K562 (cell line): ENCODE data around the gene TAF7L. TPM values are rescaled to one million over a fixed set of nuclear protein-coding genes. Genes with fewer than 3 reads are reported as not detected.

Experiments
- ATAC-seq: fragments of 200-7000 bp; cut with Tn5 transposase; 3 replicates; pipeline ENCODE4 v1.9.1; 2020; ENCODE audit warnings: moderate library complexity
- BruUV-seq: library from RNA; stranded (reverse); fragments of 400-500 nt; replicated peaks from 2 replicates; lab custom pipeline; 2021; lab: Mats Ljungman, UMichigan
- CTCF ChIA-PET: fragments of 300-600 bp; formaldehyde crosslinking; extraction: SDS; loops from one replicate; lab custom pipeline; 2021; ENCODE audit warnings: low intra/inter-chr PET ratio; lab: Yijun Ruan, JAX
- POLR2A ChIA-PET: fragments of 300-600, 350-650 bp; sonication (Branson Sonifier 250); formaldehyde crosslinking; extraction: SDS; loops from one replicate; lab custom pipeline; 2021; ENCODE audit warnings: antibody characterized with exemption, inconsistent platforms; lab: Yijun Ruan, JAX
- DNase-seq, 4 experiments: peaks; one replicate each; pipeline versions ENCODE4 v3.0.0 to v3.0.0-alpha.2; 2011 to 2018; ENCODE audit warnings: low spot score in 3 of 4, mixed read lengths in 3 of 4; ENCODE audit errors: extremely low read depth in 1 of 4
- FAIRE-seq: peaks from 2 replicates; lab custom pipeline; 2011; peaks lifted over from hg19 to GRCh38; lab: Jason Lieb, UNC
- H2AFZ ChIP-seq: 2 replicates; pipeline ENCODE4 v1.6.0; 2011; ENCODE audit warnings: low read depth, low read length, control low read depth, inconsistent platforms
- H3K27ac ChIP-seq: fragments of 200-600 bp; 3 replicates; pipeline ENCODE4 v1.8.0; 2011; ENCODE audit warnings: low read depth, mild to moderate bottlenecking, control low read depth, inconsistent platforms, low read length, moderate library complexity, mixed read lengths; ENCODE audit errors: extremely low read depth
- H3K27me3 ChIP-seq, 2 experiments: fragments of 300-600 bp in 1 of 2; 2 replicates in 1 of 2; 3 replicates in 1 of 2; pipeline versions ENCODE4 v1.6.0 to v1.8.0; 2011; ENCODE audit warnings: inconsistent platforms in 2 of 2, low read length in 2 of 2, mild to moderate bottlenecking in 1 of 2, mixed read lengths in 1 of 2, moderate library complexity in 1 of 2; ENCODE audit not compliant: control insufficient read depth in 2 of 2, insufficient read depth in 2 of 2
- H3K36me3 ChIP-seq: fragments of 300-600 bp; 3 replicates; pipeline ENCODE4 v1.8.0; 2011; ENCODE audit warnings: mild to moderate bottlenecking, low read length, inconsistent platforms; ENCODE audit not compliant: control insufficient read depth, insufficient read depth
- H3K4me1 ChIP-seq, 2 experiments: fragments of 200-600 bp in 1 of 2; replicated peaks in 1 of 2; 2 replicates in 1 of 2; 3 replicates in 1 of 2; pipeline versions ENCODE4 v1.5.1 to v1.8.0; 2011; ENCODE audit warnings: inconsistent platforms in 2 of 2, low read length in 2 of 2, mild to moderate bottlenecking in 1 of 2, mixed read lengths in 1 of 2, moderate library complexity in 1 of 2; ENCODE audit not compliant: control insufficient read depth in 2 of 2, insufficient read depth in 2 of 2
- H3K4me2 ChIP-seq: 2 replicates; pipeline ENCODE4 v1.6.1; 2011; ENCODE audit warnings: low read length, control low read depth, inconsistent platforms, mixed read lengths; ENCODE audit not compliant: insufficient read depth
- H3K4me3 ChIP-seq: fragments of 200-600 bp; sonication (generic), shearing (Covaris generic); 2 replicates; pipeline ENCODE4 v1.5.1; 2016; ENCODE audit warnings: control low read depth, inconsistent platforms
- H3K79me2 ChIP-seq: fragments of 200-600 bp; 3 replicates; pipeline ENCODE4 v1.8.0; 2011; ENCODE audit warnings: low read length, inconsistent platforms; ENCODE audit not compliant: control insufficient read depth, insufficient read depth
- H3K9ac ChIP-seq, 2 experiments: 2 replicates each; pipeline versions ENCODE4 v1.6.0 to v1.6.1; 2011; ENCODE audit warnings: low read depth in 2 of 2, low read length in 2 of 2, control low read depth in 1 of 2, inconsistent platforms in 1 of 2, mild to moderate bottlenecking in 1 of 2, mixed read lengths in 1 of 2; ENCODE audit not compliant: insufficient read depth in 1 of 2
- H3K9me1 ChIP-seq: one replicate; pipeline ENCODE4 v1.6.0; 2011; ENCODE audit warnings: inconsistent platforms, mild to moderate bottlenecking, low read length, moderate library complexity; ENCODE audit not compliant: control insufficient read depth, insufficient read depth
- H3K9me3 ChIP-seq: replicated peaks from 2 replicates; pipeline ENCODE4 v1.5.1; 2011; ENCODE audit warnings: low read depth, low read length, inconsistent platforms; ENCODE audit not compliant: control insufficient read depth, insufficient read depth
- H4K20me1 ChIP-seq: replicated peaks from 2 replicates; pipeline ENCODE4 v1.6.1; 2011; ENCODE audit warnings: low read length, inconsistent platforms, mixed read lengths; ENCODE audit not compliant: control insufficient read depth, insufficient read depth
- FOXA3 ChIP-seq, 2 experiments: fragments of 450-650 bp in 1 of 2; sonication (generic) in 1 of 2; formaldehyde crosslinking; IDR thresholded peaks in 1 of 2; conservative IDR thresholded peaks in 1 of 2; 2 replicates each; pipeline versions ENCODE4 v1.4.0 to v1.8.0; 2020 to 2022; ENCODE audit warnings: mild to moderate bottlenecking in 2 of 2, missing genetic modification reagents in 1 of 2
- GATAD2A ChIP-seq: fragments of 450-650 bp; IDR thresholded peaks from 2 replicates; pipeline ENCODE4 v1.6.1; 2017
- GMEB1 ChIP-seq: fragments of 250-450 bp; sonication (Bioruptor Pico); IDR thresholded peaks from 2 replicates; pipeline ENCODE4 v1.4.0; 2020; ENCODE audit warnings: mild to moderate bottlenecking
- MITF ChIP-seq: IDR thresholded peaks from 2 replicates; pipeline ENCODE4 v1.6.1; 2014; ENCODE audit warnings: antibody characterized with exemption
- MTF1 ChIP-seq: fragments of 250-450 bp; sonication (Bioruptor Pico); IDR thresholded peaks from 2 replicates; pipeline ENCODE4 v1.9.0; 2021; ENCODE audit warnings: moderate library complexity, mild to moderate bottlenecking, inconsistent platforms, borderline replicate concordance
- NR3C1 ChIP-seq: sonication (generic); formaldehyde crosslinking; IDR thresholded peaks from 2 replicates; pipeline ENCODE4 v1.8.1; 2022; ENCODE audit warnings: missing genetic modification reagents
- PRPF4 ChIP-seq: fragments of 200-400 bp; formaldehyde crosslinking; IDR thresholded peaks from one replicate; pipeline ENCODE4 v1.6.1; 2017; ENCODE audit warnings: low read length, low read depth, mild to moderate bottlenecking; ENCODE audit not compliant: insufficient read depth, poor library complexity, severe bottlenecking
- SETDB1 ChIP-seq: IDR thresholded peaks from one replicate; pipeline ENCODE4 v1.6.1; 2012; ENCODE audit warnings: low read length, control low read depth, inconsistent platforms
- SRSF1 ChIP-seq: fragments of 200-400 bp; formaldehyde crosslinking; IDR thresholded peaks from 2 replicates; pipeline ENCODE4 v1.6.1; 2017; ENCODE audit warnings: mild to moderate bottlenecking, low read depth, low read length, moderate library complexity
- TAF15 ChIP-seq: fragments of 200-400 bp; formaldehyde crosslinking; IDR thresholded peaks from 2 replicates; pipeline ENCODE4 v1.6.1; 2017; ENCODE audit warnings: mild to moderate bottlenecking, low read depth, low read length, moderate library complexity
- TBP ChIP-seq: optimal IDR thresholded peaks from 2 replicates; pipeline ENCODE3; 2011; ENCODE audit warnings: low read depth, low read length, improper control_type of control experiment
- XRCC3 ChIP-seq: fragments of 450-650 bp; IDR thresholded peaks from 2 replicates; pipeline ENCODE4 v1.6.1; 2017; ENCODE audit warnings: mild to moderate bottlenecking, moderate library complexity
- ZEB2 ChIP-seq: fragments of 450-650 bp; IDR thresholded peaks from 2 replicates; pipeline ENCODE4 v1.6.1; 2016
- ZNF57 ChIP-seq: fragments of 450-650 bp; formaldehyde crosslinking; IDR thresholded peaks from 2 replicates; pipeline ENCODE4 v1.4.0; 2020; ENCODE audit warnings: mild to moderate bottlenecking, moderate library complexity
- ZZZ3 ChIP-seq: fragments of 450-650 bp; IDR thresholded peaks from 2 replicates; pipeline ENCODE4 v1.6.1; 2016; ENCODE audit warnings: antibody characterized with exemption, mild to moderate bottlenecking, moderate library complexity
- WGBS: fragments of 100-300 bp; shearing (Covaris generic); methylation state at CpG from one replicate; pipeline ENCODE4 v1.1.6; 2016; ENCODE audit warnings: low coverage, mixed read lengths; ENCODE audit not compliant: insufficient coverage; ENCODE audit errors: missing lambda C conversion rate; 5-methylcytosine and 5-hydroxymethylcytosine counted together
- in situ Hi-C: fragments of 300-500 bp; cut with MboI; formaldehyde crosslinking; loops from 4 replicates; pipeline ENCODE4 v1.15.0; 2018; ENCODE audit warnings: inconsistent platforms, mixed read lengths
- intact Hi-C: fragments of 100-400 bp; cut with micrococcal nuclease; formaldehyde crosslinking; loops from 2 replicates; pipeline ENCODE4 v1.14.2; 2022
- polyA plus RNA-seq, 8 experiments: library from polyadenylated mRNA; depleted of rRNA in 4 of 8; stranded (reverse) in 5 of 8; unstranded in 3 of 8; fragments of >200 nt; fragmentation: Nextera tagmentation in 2 of 8; fragmentation: Illumina TruSeq in 1 of 8; extraction: Ambion mirVana in 2 of 8; extraction: Trizol in 1 of 8; gene quantifications; 2 replicates each; pipeline versions ENCODE4 v1.2.1 to v1.2.3, GENCODE V29; 2011 to 2014; ENCODE audit warnings: inconsistent platforms in 1 of 8, missing spikeins in 1 of 8
- total RNA-seq, 7 experiments: library from RNA; depleted of rRNA in 6 of 7; stranded (reverse); fragments of >200 nt in 6 of 7; fragmentation: Illumina TruSeq in 2 of 7; extraction: Trizol in 2 of 7; gene quantifications; 2 replicates each; pipeline versions ENCODE4 v1.2.1 to v1.2.3, GENCODE V29; 2011 to 2021; ENCODE audit warnings: low replicate concordance in 1 of 7

TAF7L gene
- total and polyA plus RNA-seq, 9 of the 15 experiments (the other 6 are each of a cell fraction or from before 2014, with no cell fraction given): 0.07 TPM; not detected in 6

- Histone ChIP-seq H3K4me3 (no peak overlapping the region), H3K4me2 (no peak overlapping the region), H3K4me1 (no peaks in the 10 kb centered on the region), H2AFZ (no peak overlapping the region), H3K27ac (no peak overlapping the region), H3K9me3 (no peaks in the 10 kb centered on the region), H3K79me2 (no peaks in the 10 kb centered on the region), H3K27me3 (peaks cover 0 to 9% of the 10 kb centered on the region in 2 experiments; a peak in 2 of 5 replicates), H3K36me3 (no peaks in the 10 kb centered on the region), H3K9ac (no peak overlapping the region), H3K9me1 (no peaks in the 10 kb centered on the region), H4K20me1 (no peaks in the 10 kb centered on the region)
- ATAC-seq (no peak), FAIRE-seq (no peak), DNase-seq (no peak)
- CTCF ChIA-PET: no interaction called here
- in situ Hi-C loops: no loop called here
- TF ChIP-seq MTF1 (CRISPR knock-in tag) (no peak), FOXA3 (CRISPR knock-in tag; conservative IDR thresholded peaks at IDR 0.05 in 1 of 2, IDR thresholded peaks at IDR 0.05 in 1 of 2) (no peak), GATAD2A (no peak), SRSF1 (no peak), XRCC3 (no peak), MITF (no peak), TBP (no peak), PRPF4 (no peak), NR3C1 (no peak), ZNF57 (CRISPR knock-in tag) (no peak), ZEB2 (no peak), GMEB1 (CRISPR knock-in tag) (no peak), TAF15 (no peak), ZZZ3 (no peak), SETDB1 (no peak)
- WGBS: 0% methylated on average over 1 of the region's 2 CpGs
- intact Hi-C loops: no loop called here
- no TSS peak for BruUV-seq
- POLR2A ChIA-PET: interaction anchor here (0.5 kb wide), 1 partner anchor 53 kb away, joined by 3 read pairs; no protein-coding TSS in a partner anchor
Observed at GRCh38 chrX:101276238-101276637, 14.9 kb downstream of the TAF7L start.
